22Rv1 (cell line): ENCODE data around the gene AHDC1.

Experiments
- H3K27ac ChIP-seq: fragments of 450-650 bp; 2 replicates; pipeline ENCODE4 v1.5.1; 2017
- ZFX ChIP-seq: fragments of 450-650 bp; IDR thresholded peaks from 2 replicates; pipeline ENCODE4 v1.6.1; 2017; ENCODE audit warnings: antibody characterized with exemption, borderline replicate concordance
- TF ChIP-seq, protein P1 (sequence below): fragments of 450-650 bp; IDR thresholded peaks from 2 replicates; pipeline ENCODE4 v1.5.1; 2017; ENCODE audit warnings: mild to moderate bottlenecking

The AHDC1 gene

DNA sequence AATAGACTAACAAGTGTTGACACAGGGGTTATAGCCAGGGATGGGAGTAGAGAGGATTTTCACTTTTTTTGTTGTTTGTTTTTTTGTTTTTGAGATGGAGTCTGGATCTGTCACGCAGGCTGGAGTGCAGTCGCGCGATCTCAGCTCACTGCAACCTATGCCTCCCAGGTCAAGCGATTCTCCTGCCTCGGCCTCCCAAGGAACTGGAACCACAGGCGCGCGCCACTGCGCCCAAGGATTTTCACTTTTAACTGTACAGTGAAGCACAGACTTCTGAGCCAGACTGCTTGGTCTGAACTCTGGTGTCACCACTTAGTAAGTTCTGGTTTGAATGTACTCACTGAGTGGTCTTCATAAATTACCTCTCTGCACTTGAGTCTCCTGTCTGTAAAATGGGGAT lies 73.8 kb downstream of the AHDC1 start:
- TF ChIP-seq ZFX, result no peak
- TF ChIP-seq, protein P1, sequence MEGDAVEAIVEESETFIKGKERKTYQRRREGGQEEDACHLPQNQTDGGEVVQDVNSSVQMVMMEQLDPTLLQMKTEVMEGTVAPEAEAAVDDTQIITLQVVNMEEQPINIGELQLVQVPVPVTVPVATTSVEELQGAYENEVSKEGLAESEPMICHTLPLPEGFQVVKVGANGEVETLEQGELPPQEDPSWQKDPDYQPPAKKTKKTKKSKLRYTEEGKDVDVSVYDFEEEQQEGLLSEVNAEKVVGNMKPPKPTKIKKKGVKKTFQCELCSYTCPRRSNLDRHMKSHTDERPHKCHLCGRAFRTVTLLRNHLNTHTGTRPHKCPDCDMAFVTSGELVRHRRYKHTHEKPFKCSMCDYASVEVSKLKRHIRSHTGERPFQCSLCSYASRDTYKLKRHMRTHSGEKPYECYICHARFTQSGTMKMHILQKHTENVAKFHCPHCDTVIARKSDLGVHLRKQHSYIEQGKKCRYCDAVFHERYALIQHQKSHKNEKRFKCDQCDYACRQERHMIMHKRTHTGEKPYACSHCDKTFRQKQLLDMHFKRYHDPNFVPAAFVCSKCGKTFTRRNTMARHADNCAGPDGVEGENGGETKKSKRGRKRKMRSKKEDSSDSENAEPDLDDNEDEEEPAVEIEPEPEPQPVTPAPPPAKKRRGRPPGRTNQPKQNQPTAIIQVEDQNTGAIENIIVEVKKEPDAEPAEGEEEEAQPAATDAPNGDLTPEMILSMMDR, result no peak
- H3K27ac ChIP-seq, result no peak overlapping the region

GRCh38 chr1:27529704-27530018 lies 74.3 kb downstream of the AHDC1 start:
- TF ChIP-seq, protein P1, result no peak
- no peak for TF ChIP-seq ZFX
- H3K27ac ChIP-seq, result no peak overlapping the region; the same call in 1 of the 2 replicates

- peak overlapping the region; percentile 46 for H3K27ac ChIP-seq
These were observed 74.9 kb downstream of the AHDC1 start for GRCh38 chr1:27528818-27529703.

GRCh38 chr1:27527890-27528817 lies 75.8 kb downstream of the AHDC1 start:
- TF ChIP-seq, protein P1, result peak; percentile 8; the same call in 1 of the 2 replicates
- TF ChIP-seq ZFX, result no peak
- peak overlapping the region; percentile 46 for H3K27ac ChIP-seq

More at GRCh38 chr1:27528818-27529703, 74.9 kb downstream of the AHDC1 start:
- TF ChIP-seq, protein P1, result no peak
- TF ChIP-seq ZFX, result no peak

DNA sequence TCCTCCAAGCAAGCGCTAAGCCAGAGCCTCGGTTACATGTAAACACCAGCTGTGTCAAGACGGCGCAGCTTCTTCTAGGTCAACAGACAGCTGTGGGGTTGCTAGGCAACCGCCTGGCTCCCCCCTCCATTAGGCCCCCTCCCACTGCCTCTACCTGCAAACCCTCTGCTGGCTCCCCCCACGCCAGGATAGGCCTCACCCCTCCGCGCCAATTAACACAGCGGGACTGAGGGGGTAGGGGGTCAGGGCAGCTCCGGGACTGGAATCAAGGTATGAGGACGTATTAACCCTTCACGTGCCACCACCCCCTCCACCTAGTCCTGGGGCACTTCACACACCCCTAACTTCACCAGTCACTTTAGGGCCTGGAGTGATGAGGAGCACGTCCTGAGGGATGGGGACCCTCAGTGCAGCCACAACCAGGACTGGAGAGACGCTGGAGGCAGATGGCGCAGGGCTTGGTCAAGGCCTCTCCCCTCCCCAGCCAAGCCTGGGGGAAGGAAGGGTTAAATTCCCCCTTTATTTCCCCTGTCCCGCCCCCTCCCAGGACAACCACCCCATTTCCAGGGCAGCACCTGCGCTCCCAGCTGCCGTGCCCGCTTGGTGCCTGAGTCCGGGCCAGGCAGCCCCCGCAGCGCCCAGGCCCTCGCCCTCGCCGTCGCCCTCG lies 76.6 kb downstream of the AHDC1 start:
- TF ChIP-seq ZFX, result no peak
- peak overlapping the region; percentile 46 for H3K27ac ChIP-seq

- no peak overlapping the region for H3K27ac ChIP-seq
- TF ChIP-seq, protein P1, result no peak
- TF ChIP-seq ZFX, result no peak
These were observed 77.2 kb downstream of the AHDC1 start for GRCh38 chr1:27526569-27527222.
